NCI-H1048 (cell line): ENCODE data around the gene INTS1.
A peak's percentile ranks its signal among the peaks of the same experiment; 100 is the strongest.

Experiments used
- DNase-seq: peaks from one replicate; lab custom pipeline; 2025; lab: John Stamatoyannopoulos, UW

INTS1 gene, protein sequence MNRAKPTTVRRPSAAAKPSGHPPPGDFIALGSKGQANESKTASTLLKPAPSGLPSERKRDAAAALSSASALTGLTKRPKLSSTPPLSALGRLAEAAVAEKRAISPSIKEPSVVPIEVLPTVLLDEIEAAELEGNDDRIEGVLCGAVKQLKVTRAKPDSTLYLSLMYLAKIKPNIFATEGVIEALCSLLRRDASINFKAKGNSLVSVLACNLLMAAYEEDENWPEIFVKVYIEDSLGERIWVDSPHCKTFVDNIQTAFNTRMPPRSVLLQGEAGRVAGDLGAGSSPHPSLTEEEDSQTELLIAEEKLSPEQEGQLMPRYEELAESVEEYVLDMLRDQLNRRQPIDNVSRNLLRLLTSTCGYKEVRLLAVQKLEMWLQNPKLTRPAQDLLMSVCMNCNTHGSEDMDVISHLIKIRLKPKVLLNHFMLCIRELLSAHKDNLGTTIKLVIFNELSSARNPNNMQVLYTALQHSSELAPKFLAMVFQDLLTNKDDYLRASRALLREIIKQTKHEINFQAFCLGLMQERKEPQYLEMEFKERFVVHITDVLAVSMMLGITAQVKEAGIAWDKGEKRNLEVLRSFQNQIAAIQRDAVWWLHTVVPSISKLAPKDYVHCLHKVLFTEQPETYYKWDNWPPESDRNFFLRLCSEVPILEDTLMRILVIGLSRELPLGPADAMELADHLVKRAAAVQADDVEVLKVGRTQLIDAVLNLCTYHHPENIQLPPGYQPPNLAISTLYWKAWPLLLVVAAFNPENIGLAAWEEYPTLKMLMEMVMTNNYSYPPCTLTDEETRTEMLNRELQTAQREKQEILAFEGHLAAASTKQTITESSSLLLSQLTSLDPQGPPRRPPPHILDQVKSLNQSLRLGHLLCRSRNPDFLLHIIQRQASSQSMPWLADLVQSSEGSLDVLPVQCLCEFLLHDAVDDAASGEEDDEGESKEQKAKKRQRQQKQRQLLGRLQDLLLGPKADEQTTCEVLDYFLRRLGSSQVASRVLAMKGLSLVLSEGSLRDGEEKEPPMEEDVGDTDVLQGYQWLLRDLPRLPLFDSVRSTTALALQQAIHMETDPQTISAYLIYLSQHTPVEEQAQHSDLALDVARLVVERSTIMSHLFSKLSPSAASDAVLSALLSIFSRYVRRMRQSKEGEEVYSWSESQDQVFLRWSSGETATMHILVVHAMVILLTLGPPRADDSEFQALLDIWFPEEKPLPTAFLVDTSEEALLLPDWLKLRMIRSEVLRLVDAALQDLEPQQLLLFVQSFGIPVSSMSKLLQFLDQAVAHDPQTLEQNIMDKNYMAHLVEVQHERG (N-terminal part only)

DNA sequence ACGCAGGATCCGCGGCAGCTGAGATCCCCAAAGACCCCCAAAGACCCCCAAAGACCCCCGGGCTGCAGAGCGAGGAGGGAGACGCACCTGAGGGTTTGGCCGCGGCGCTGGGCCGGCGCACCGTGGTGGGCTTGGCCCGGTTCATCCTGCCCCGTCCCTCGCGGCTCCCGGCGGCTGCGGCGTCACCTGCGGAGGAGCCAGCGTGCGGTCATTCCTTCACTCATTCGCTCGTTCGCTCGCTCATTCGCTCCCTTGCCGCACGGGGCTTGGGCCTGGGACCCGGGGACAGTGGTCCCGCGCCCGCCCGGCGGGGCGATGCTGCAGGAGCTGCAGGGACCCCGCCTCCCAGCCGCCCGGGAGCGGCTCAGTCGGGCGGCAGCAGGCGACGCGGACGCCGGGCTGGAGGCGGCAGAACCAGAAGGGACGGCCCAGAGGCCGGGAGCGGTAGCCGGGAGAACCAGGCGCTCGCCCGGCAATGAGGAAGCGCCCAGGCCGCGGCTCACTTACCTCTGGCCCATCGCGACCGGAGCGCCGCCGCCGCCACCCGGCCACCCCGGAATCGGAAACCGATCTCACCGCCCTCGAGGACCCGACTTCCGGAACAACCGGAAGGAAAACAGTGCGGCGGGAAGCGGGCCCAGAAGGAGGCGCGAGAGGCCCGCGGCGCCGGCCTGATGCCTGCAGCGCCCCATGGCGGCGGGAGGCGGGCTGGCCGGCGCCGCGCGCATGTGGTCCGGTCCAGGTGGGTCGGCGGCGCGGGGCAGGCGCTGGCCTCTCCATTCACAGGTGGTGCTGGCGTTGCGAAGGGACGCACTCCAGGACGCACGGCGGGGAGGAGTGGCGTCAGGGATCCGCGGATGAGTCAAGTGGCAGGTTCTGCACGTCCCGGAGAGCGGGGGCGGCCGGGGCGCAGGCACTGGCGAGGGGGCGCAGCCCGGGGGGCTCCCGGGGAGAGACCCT, at the start of gene INTS1:
Gene INTS1, minus strand, starts transcription at position 574 of the 960 bp plus-strand sequence. Its CDS starts 429 bp downstream, at position 145.
- DNase-seq = peak; percentile 78

DNA sequence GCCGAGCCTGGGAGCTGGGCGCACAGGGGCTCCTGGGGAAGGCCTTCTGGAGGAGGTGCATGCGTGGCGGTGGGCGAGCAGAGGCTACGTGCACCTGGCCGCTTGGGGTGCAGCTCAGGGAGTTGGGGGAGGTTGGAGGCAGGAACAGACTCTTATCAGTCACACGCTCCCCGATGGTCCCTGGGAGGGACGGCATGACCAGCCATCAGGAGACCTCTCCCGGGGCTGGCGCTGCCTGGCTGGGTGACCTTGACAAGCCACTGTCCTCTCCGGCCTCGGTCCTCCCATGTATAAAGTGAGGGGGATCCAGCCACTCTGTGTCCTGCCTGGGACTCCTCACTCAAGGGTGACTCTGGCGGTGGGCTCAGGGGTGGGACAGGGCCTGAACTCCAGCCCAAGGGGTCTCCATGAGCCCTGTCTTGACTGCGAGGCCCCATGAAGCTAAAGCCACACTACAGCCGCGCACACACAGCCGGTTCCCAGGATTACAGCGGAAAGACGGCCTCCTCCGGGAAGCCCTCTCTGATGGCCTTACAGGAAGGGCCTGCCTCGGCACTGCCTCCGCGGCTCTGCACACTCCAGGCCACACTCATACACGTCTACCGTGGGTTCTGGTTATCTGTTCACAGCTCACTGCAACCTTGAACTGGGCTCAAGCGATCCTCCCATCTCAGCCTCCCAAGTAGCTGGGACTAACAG, 49.5 kb upstream of the INTS1 start:
- DNase-seq = no peak

DNA sequence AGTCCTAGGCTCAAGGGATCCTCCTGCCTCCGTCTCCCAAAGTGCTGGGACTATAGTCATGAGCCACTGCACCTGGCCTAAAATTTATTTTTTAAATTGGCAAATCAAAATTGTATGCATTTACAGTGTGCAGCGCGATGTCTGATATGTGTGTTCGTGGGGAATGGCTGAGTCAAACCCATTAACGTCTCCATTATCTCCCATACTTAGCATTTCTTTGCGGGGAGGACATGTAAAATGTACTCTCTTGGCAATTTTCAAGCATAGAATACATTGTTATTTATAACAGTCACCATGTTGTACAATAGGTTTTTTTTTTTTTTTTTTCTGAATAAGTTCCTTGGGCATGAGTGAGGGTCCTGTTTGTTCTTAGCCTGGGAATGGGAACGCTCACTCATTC, 48.0 kb upstream of the INTS1 start:
- DNase-seq = no peak

DNA sequence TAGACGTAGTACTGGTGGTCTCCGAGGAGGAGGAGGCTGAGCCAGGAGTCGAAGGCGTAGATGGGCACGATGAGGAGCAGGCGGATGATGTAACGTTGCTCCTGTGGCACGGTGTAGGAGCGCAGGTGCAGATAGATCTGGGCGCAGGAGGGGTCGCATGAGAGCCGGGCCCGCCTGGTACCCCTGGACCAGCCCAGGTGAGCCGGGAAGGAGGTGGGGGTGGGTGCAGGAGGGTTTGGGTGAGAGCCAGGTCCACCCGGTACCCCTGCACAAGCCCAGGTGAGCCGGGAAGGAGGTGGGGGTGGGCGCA, 46.6 kb upstream of the INTS1 start:
- DNase-seq = no peak

DNA sequence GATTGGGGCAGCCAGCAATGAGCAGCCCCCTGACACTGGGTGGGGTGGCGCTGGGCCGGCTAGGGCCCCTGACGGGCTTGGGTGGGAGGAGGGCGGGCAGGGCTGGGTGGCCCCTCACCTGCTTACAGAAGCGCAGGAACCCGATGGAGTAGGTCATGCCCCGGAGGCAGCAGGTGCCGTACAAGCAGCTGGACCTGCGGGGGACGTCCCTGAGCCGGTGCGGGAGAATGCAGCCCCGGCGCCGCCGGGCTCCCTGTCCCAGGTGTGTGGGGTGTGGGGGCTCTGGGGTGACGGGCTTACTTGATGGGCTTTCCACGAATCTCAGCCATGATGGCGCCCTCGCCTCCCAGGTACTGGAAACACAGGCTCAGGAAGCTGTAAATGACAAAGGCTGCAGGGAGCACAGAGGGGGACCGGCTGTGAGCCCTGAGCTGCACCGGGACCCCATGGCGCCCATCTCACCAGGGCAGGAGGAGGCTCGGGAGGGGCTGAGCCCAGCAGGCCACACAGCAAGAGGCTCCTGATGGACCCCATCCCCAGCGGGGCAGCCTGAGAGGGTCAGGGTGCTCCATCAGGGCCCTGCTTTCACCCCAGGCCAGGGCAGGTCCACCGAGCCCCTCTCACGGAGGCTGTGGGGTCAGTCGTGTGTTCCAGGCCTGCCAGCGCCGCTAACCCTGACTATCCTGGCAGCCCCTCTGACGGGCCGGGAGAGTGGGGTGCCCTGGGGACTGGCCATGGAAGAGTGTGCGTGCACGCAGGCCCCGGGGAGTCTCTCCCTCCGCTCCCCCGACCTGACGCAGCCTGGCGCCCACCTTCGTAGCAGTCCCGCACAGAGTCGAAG, 46.0 kb upstream of the INTS1 start:
- no peak for DNase-seq

DNA sequence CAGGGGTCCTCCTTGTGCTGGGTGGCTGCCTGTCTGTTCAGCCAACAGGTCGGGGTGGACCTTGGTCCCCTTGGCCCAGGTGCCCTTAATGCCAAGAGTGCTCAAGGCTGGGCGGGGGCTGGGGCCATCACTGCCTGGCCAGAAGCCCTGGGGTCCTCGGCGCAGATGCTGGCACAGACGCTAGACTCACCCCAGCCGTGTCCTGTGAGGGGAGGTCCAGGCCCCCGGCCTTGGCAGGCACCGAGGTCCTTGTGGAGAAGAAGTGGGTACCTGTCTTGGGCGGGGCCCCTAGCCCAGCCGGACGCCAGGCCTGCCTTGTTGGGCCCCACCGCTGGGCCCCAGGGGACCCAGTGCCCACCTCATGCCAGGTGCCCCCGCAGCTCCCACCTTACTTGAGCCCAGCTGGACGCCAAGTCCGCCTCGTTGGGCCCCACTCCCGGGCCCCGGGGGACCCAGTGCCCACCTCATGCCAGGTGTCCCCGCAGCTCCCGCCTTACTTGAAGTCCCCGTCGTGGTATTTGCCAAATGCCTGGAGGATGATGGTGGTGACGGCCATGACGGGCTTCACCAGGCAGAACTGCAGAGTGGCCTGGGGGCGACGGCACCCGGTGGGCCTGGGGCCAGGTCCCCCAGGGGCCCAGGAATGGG, 45.3 kb upstream of the INTS1 start:
- no peak for DNase-seq

DNA sequence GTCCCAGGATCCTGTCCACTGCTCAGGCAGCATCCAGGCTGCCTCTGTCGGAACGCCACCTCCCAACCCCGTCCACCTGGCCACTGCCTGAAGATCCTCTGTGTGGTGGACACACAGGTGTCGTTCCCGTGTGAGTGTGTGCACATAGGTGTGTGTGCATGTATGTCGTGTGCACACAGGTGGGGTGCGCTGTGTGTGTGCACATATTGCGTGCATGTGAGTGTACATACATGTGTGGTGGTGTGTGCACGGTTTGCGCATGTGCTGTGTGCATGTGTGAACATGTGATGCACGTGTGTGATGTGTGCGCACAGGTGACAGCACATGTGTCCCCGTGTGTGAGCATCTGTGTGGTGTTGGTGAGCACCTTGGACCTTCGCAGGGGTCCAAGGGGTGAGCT, 44.8 kb upstream of the INTS1 start:
- DNase-seq = no peak

DNA sequence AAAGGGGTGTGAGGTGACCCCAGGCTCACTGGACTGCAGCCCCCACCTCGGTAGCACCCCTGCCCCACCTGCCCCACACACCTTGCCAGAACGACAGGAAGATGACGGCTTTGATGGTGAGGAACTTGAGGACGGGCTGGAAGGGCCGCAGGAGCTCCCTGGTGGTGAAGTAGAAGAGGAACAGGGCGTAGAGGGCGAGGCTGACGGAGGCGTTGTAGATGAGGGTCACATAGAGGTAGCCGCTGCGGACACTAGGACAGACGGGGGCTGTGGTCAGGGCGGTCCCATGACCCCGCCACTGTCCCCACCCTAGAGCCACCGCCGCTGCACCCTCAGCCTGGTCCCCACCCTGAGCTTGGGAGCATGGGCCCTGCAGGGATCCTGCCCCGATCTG, 44.2 kb upstream of the INTS1 start:
- no peak for DNase-seq

DNA sequence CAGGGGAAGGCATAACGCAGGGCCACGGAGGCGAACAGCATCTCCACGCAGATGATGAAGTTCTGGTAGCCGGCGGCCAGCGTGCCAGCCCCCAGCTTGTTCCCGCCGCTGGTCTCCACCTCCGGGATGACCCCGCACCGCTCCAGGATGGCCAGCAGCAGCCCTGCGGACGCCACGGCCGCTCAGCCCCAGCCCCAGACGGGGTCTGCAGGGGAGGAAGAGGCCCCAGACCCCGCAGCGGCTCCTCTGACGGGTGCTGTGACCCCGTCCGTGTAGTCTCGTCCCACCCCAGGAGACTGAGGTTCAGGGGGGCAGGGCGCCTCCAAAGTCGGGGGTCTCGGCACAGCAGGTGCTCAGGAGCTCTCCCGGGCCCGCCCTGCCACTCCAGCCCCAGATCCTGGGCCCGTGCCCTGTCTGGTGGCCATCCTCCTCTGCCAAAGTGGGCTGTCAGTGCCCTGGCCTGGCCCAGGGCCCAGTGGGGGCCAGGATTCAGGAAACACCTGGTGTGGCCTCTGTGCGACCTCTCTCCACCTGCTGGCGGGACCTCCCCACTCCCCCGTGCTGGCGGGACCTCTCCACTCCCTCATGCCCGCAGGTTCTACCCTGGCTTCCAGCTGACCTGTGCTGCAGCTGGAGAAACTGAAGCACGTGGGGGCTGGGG, 43.7 kb upstream of the INTS1 start:
- DNase-seq = no peak

DNA sequence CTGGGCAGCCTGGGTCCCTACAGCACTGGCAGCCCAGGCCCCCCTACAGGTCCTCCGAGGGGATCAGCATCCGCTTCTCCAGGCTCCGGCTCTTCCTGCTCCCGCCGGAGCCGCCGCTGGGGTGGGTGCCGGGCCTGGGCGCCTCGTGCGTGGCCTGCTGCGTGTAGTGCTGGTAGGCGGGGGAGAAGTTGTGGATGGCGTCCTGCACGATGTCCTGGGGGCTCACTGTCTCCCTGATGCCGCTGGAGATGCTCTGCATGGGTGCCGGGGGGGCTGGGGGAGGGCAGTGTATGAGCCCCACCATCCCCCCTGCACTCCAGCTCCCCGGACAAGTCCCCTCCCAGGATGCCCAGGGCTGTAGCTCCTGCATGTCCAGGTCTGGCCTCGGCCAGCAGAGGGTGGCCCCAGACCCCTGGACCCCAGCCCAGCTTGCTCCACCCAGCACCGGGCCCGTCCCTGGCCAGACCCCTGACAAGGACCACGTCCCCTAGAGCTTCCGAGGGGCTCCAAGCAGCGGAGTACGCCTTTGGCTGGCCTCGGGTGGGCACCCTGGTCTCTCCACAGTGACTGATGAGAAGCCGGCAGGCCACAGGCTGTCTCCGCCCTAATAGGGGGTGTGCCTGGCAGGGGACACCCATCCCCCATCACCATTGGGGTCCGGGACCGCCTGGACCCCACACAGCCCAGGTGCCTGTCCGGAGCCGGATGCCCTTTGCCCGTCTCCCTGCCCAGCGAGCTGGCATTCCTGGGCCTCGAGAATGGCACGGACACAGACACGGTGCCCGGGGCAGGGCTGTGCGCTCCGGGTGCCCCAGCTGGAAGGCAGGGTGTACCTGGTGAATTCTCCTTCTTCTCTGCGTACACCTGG, 43.0 kb upstream of the INTS1 start:
- DNase-seq = no peak

DNA sequence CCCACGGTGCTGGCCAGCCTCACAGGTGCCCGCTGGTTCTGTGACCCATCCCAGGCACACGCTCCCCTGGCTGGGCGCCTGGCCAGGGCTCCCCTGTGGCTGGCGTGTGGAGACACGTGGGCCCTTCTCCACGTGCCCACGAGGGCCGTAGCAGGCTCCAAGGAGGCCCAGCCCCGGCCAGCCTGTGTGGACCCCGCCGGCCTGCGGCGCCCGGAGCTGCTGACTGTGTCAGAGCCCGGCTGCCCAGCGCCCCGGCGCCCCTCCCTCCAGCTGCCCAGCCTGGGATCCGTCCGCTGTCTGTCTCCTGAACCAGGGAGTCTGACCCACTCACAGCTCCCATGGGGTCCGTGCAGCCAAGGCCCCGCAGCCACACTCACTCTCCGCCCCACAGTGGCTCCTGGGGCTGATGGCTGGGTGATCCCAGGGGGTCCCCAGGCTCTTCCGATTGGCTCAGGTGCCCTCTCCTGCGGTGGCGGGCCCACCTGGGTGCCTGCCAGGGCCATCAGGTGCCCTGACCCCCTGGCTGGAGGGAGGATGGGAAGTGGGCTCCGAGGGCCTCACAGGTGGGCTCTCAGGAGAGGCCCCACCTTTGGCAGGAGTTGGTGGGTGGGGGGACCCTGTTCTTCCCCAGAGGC, 42.2 kb upstream of the INTS1 start:
- DNase-seq = no peak

DNA sequence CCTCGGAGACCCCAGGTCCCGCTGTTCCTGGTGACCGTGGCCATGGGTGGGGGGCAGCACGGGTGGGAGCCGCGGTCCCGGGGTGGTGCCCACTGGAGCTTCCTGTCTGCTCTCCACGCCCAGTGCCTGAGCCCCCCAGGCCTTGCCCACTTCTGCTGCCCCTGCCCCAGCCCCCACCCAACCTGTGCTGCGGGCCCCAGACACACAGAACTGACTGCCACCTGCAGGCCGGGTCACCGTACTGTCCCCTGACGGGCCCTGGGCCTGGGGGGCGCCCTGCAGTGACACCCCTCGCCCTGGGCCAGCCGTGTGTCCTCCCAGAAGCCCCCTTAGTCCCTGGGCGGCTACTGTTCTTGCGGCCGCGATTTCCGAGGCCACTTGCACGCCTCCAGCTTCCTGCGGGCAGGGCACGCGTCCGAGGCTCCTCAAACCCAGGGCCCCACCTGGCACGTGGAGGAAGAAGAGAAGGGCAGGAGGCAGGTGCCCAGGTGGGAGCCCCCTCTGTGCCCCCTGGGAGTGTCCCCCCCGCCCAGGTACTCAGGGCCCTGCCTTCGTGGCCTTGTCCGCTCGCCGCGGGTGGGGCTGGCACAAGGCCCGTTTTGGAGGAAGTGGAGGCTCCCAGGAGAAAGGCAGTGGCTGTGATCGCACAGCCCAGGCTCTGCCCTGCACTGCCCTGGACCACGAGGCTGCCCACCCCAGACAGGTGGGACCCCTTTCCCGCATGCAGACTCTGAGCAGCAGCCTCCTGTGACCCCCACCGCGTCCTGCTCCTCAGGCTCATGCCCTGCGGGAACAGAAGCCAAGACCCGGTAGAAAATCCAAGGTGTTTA, 41.4 kb upstream of the INTS1 start:
- DNase-seq = no peak

DNA sequence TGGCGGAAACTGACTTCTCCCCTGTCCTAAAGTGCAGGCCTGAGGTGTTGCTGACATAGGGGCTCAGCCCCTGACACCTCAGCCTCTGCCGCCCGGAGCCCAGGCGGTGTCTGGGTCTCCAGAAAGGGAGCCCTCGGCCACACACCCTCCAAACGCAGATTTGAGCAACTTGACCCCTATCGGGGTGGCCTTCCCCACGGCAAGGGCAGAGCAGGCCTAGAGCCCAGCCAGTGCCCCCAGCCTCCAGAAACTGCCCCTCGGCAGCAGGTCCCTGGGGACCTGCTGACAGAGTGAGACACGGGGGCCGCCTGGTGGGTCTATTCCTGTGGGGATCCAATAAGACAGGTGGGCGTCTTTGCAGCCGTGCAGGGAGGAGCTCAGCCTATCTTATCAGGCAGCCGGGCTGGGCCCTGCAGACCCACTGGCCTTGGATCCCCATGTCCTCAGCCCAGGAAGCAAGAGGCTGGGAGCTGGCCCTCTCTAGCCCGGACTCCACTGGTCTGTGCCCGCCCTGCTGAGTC, 40.8 kb upstream of the INTS1 start:
- no peak for DNase-seq

DNA sequence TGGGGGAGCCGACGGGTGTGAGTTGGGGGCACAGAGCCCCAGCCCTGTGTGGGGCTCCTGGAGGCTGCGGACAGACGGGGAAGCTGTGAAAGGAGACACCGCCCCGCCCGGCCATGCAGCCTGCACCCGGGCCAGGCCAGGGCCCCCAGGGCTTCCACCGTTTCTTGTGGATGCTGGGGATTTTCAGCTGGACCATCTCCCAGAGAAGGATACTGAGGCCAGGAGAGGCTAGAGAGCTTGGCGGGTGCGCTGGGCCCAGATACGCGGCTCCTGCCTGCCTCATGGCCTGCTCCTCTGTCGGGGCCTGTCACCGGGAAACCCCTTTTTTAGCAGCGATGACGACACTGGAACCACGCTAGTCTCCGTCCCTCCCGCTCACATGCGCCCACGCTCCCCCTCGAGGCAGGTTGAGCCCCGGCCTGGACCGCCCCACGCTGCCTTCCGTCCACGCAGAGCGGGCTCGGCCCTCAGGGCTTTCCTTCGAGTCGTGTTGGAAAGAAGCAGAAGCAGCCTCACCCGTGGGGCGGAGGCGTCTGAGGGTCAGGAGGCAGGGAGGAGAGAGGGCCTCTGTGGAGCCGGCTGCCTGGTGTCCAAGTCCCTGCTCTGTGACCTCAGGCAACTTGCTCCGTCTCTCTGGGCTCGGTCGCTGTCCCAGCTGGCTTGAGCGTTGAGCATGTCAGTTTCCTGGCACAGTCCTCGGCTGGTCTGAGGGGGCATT, 40.1 kb upstream of the INTS1 start:
- no peak for DNase-seq

DNA sequence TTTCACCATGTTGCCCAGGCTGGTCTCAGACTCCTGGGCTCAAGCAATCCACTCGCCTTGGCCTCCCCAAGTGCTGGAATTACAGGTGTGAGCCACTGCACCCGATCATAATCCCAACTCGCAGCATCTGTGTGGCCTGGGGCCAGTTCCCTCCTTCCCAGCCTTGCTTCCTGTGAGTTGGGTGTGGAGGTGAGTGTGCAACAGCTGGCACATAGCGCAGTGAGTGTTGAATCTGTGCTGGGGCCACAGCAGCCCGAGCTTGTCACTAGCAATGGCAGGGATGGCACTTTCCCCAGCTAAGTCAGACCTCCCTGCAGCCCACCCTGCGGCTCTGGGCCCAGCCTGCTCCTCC, 39.6 kb upstream of the INTS1 start:
- no peak for DNase-seq
